NCI-H446 (cell line): ENCODE results near the gene TRERF1.
"Not testable (repeated sequence)": the region's sequence is repeated elsewhere in the genome, so short reads cannot be mapped to it uniquely, and the experiment has no call there.

Experiments used
- DNase-seq, 2 experiments: peaks; one replicate each; lab custom pipeline; 2025; lab: John Stamatoyannopoulos, UW

The TRERF1 gene, protein sequence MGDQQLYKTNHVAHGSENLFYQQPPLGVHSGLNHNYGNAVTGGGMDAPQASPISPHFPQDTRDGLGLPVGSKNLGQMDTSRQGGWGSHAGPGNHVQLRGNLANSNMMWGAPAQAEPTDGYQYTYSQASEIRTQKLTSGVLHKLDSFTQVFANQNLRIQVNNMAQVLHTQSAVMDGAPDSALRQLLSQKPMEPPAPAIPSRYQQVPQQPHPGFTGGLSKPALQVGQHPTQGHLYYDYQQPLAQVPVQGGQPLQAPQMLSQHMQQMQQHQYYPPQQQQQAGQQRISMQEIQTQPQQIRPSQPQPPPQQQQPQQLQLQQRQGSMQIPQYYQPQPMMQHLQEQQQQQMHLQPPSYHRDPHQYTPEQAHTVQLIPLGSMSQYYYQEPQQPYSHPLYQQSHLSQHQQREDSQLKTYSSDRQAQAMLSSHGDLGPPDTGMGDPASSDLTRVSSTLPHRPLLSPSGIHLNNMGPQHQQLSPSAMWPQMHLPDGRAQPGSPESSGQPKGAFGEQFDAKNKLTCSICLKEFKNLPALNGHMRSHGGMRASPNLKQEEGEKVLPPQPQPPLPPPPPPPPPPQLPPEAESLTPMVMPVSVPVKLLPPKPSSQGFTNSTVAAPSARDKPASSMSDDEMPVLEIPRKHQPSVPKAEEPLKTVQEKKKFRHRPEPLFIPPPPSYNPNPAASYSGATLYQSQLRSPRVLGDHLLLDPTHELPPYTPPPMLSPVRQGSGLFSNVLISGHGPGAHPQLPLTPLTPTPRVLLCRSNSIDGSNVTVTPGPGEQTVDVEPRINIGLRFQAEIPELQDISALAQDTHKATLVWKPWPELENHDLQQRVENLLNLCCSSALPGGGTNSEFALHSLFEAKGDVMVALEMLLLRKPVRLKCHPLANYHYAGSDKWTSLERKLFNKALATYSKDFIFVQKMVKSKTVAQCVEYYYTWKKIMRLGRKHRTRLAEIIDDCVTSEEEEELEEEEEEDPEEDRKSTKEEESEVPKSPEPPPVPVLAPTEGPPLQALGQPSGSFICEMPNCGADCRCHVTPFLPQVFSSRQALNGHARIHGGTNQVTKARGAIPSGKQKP (N-terminal part only)

GRCh38 chr6:42451333-42452170, at the start of gene TRERF1:
Gene TRERF1, minus strand, starts transcription at chr6:42451926. Its CDS starts 182,336 bp downstream, at chr6:42269590.
- DNase-seq, result peak; percentile 74 to 82

DNA sequence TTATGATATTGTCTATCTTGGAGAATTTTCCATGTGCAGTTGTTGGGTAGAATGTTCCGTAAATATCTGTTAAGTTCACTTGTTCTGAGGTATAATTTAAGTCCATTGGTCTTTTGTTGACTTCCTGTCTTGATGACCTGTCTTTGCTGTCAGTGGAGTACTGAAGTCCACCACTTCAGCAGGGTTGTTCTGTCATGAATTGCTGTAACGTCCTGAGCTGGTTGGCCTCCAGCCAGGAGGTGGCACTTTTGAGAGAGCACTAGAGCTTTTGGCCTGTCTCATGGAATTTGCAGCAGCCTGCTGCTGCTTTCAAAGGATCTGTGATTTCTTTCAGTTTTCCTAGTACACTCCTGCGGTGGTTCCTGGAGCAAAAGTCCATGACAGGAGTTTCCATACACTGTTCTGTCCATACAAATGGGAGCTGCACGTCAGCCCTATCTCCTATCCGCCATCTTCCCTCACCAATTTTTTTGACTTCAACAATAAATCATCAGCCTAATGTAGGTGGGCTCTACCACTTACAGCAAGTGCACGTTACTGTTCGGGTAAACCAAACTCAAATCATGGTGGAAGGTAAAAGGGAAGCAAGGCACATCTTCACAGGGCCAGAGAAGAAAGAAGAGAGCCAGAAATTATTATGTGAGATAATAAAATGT, 46.9 kb upstream of the TRERF1 start:
- DNase-seq, result no peak

DNA sequence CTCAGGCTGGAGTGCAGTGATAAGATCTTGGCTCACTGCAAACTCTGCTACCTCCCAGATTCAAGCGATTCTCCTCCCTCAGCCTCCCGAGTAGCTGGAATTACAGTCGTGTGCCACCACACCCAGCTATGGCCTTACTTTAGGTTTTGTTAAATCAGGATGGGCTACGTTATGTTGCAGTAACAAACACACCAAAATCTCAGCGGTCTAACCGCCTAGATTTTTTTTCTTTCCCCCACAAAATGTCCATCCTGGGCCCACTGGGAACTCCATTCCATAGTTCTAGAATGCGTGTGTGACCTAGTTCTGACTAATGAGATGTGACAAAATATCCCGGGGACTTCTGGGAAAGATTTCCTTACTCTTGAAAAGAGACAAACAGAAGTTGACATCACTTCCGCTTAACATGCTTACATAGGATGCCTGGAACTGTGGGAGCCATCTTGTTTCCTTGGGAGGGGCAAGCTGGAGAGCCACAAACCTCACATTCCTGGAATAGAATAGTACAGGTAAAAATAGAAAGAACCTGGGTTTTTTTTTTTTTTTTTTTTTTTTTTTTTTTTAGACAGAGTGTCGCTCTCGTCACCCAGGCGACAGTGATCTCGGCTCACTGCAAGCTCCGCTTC, 42.3 kb upstream of the TRERF1 start:
- no peak for DNase-seq

GRCh38 chr6:42488129-42488528, 36.4 kb upstream of the TRERF1 start:
- DNase-seq, result no peak

- no peak for DNase-seq
These were observed 32.5 kb upstream of the TRERF1 start for GRCh38 chr6:42484261-42484660.

- DNase-seq, result no peak
These were observed 30.4 kb upstream of the TRERF1 start for GRCh38 chr6:42482174-42482573.

GRCh38 chr6:42471714-42472113, 20.0 kb upstream of the TRERF1 start:
- no peak for DNase-seq

DNA sequence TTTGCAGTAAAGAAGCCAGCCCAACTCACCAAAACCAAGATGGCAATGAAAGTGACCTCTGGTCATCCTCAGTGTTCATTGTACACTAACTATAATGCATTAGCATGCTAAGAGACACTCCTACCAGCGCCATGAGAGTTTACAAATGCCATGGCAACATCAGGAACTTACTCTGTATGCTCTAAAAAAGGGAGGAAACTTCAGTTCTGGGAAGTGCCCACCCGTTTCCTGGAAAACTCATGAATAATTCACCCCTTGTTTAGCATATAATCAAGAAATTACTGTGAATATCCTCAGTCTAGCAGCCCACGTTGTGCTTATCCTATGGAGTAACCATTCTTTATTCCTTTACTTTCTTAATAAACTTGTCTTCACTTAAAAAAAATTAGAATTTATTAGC, 19.4 kb upstream of the TRERF1 start:
- no peak for DNase-seq

GRCh38 chr6:42468273-42468672, 16.5 kb upstream of the TRERF1 start:
- DNase-seq, result no peak

- DNase-seq, result no peak
These were observed 15.9 kb upstream of the TRERF1 start for GRCh38 chr6:42467651-42468050.

- not testable (repeated sequence) for DNase-seq
These were observed 14.7 kb upstream of the TRERF1 start for GRCh38 chr6:42466470-42466869.

GRCh38 chr6:42462474-42462972, 10.8 kb upstream of the TRERF1 start:
- DNase-seq, result no peak

DNA sequence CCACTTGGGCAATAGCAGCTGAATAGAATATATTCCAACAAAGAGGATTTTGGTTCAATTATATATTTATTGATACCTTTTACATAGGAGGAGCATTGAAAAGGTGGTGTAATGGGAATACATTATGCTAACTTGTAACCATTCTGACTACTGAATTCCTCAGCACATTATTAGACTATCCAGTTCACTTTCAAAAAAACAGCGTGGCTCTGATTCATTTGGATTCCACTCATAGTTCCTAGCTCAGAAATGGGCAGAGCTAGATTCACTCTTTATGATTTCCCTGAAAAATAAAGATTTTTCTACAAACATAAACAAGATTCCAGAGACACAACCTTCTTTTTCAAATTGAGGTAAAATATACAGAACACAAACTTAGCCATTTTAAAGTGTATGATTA, 9.2 kb upstream of the TRERF1 start:
- no peak for DNase-seq

- DNase-seq, result no peak
These were observed 8.2 kb upstream of the TRERF1 start for GRCh38 chr6:42459888-42460287.

DNA sequence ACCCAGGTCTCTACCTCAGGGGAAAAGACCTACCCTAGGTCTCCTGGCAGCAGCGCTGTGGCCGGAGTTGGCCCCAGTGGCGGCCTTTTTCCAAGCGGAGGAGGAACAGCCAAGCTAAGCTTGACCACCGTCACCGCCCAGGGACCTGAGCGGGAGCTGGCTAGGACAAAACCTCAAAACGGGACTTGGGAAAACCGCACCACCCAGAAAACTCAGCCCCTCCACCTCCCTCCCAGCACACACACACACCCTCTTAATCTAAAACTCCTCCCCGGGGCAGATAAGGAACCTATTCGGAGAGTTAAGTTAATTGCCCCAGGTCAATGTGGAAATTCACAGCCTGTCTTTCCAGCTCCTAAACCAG, 2.7 kb upstream of the TRERF1 start:
- DNase-seq, result no peak

DNA sequence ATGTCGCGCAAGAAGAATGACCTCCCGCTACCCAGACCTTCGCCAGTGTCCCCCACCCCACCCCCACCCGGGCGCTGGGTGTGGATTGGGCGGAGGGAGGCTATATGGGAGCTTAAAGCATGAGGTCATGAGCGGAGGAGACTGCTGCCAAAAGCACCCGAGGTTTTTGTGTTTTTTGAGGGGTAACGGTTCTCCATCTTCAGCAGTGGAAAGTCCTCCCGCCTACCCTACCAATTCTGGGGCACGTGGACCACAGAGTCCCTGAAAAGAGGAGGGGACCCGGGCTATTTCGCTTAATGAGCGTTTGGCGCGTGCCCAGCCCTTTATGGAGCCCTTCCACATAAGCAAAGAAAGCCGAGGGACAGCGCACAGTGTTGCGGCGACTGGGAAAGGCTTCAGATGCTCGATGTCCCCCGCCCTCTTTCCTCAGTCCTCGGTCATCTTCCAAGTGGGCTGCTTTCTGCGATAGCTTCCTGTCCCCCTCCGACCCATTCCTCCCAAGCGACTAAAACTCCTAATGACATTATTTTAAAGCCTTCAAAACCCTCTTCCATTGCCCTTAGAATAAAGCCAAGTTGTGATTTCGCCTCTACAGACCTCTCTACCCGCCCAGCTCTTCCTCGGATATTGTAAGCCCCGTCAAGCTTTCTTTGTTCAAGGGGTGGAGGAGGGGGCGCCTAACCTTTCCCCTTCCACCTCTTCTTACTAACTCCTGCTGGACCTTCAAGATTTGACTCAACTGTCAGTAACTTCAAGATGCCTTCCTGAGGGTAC, 2.1 kb upstream of the TRERF1 start:
- DNase-seq, result no peak

- peak; percentile 87 to 89 for DNase-seq
These were observed 1.4 kb upstream of the TRERF1 start for GRCh38 chr6:42453031-42453653.

DNA sequence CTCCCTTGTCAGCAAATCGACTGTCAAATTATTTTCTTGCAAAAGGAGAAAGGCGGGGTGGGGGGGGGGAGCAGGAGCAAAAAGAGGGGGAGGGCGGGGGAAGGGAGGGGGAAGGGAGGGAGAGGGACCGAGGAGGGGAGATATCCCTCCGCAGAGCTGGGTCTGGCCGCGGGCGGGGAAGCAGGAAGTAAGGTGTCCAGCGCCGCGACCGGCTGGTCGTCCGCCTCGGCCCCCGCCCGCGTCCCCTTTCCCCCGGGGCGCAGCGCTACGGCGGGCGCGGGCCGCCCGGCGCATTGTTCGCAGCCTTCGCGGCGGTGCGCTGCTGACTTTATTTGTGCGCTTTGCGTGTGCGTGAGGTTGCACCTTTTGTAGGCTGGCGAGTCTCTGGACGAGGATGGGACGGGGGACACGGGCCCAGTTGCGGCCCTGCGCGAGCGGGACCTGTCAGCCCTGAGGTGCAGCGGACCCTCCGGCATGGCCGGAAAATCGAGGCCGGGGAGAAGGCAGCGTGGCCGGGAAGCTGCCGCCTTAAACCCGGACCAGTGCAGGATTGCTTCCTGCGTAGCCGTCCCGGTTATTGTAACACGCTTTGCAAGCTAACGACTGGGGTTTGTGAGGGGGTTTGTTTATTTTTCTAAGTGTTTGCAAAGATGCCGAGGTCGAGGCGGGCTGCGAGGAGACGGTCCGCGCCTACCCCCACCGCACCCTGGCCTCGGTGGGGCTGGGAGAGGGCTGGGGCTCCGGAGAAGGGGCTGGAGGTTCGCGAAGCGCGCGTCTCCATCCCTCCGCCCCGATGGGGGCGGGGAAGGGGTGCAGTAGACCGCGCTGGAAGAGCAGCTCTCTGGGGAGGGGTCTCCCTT, 675 bp upstream of the TRERF1 start:
- DNase-seq, result peak; percentile 79 to 87
